H9 (cell line): ENCODE measurements around the gene PTGFRN. TPM values are rescaled to one million over a fixed set of nuclear protein-coding genes. Genes with fewer than 3 reads are reported as not detected.

Source experiments
- DNase-seq: peaks from one replicate; pipeline ENCODE4 v3.0.0-alpha.2; 2017
- H2AFZ ChIP-seq: one replicate; pipeline ENCODE4 v1.6.1; 2013; ENCODE audit warnings: mild to moderate bottlenecking, low read length, control low read depth, moderate library complexity
- H2AK5ac ChIP-seq: 2 replicates; pipeline ENCODE4 v1.6.1; 2013; ENCODE audit warnings: low read length, control low read depth, mixed read lengths; ENCODE audit not compliant: insufficient read length
- H2BK120ac ChIP-seq: one replicate; pipeline ENCODE4 v1.6.1; 2013; ENCODE audit warnings: low read depth, mild to moderate bottlenecking, low read length, control low read depth, inconsistent platforms; ENCODE audit not compliant: poor library complexity, severe bottlenecking
- H2BK12ac ChIP-seq: 2 replicates; pipeline ENCODE4 v1.6.1; 2013; ENCODE audit warnings: low read length, control low read depth, mixed read lengths, low read depth; ENCODE audit not compliant: insufficient read length
- H2BK15ac ChIP-seq: 2 replicates; pipeline ENCODE4 v1.6.1; 2013; ENCODE audit warnings: low read depth, low read length, control low read depth
- H2BK20ac ChIP-seq: one replicate; pipeline ENCODE4 v1.6.1; 2013; ENCODE audit warnings: low read depth, mild to moderate bottlenecking, low read length, control low read depth, inconsistent platforms; ENCODE audit not compliant: poor library complexity, severe bottlenecking
- H2BK5ac ChIP-seq: 2 replicates; pipeline ENCODE4 v1.6.1; 2013; ENCODE audit warnings: low read length, control low read depth, mixed read lengths; ENCODE audit not compliant: insufficient read length
- H3K14ac ChIP-seq: 2 replicates; pipeline ENCODE4 v1.6.1; 2013; ENCODE audit warnings: low read length, control low read depth; ENCODE audit not compliant: insufficient read depth
- H3K18ac ChIP-seq: 2 replicates; pipeline ENCODE4 v1.6.1; 2013; ENCODE audit warnings: low read depth, mild to moderate bottlenecking, mixed read lengths, low read length, control low read depth; ENCODE audit not compliant: insufficient read length
- H3K23ac ChIP-seq: 2 replicates; pipeline ENCODE4 v1.6.1; 2013; ENCODE audit warnings: low read length, control low read depth, mixed read lengths, low read depth; ENCODE audit not compliant: insufficient read length
- H3K23me2 ChIP-seq: 2 replicates; pipeline ENCODE4 v1.6.1; 2013; ENCODE audit warnings: low read depth, mild to moderate bottlenecking, mixed read lengths, low read length, control low read depth; ENCODE audit not compliant: insufficient read length, poor library complexity, severe bottlenecking
- H3K27ac ChIP-seq: 2 replicates; pipeline ENCODE4 v1.5.1; 2013; ENCODE audit warnings: low read length, control low read depth, mixed read lengths, low read depth; ENCODE audit not compliant: insufficient read length
- H3K27me3 ChIP-seq: 2 replicates; pipeline ENCODE4 v1.6.1; 2013; ENCODE audit warnings: low read length, control low read depth, inconsistent platforms; ENCODE audit not compliant: insufficient read depth
- H3K4ac ChIP-seq: 2 replicates; pipeline ENCODE4 v1.6.1; 2013; ENCODE audit warnings: low read depth, mild to moderate bottlenecking, control low read depth, inconsistent platforms, low read length, moderate library complexity
- H3K4me1 ChIP-seq: 2 replicates; pipeline ENCODE4 v1.6.1; 2013; ENCODE audit warnings: low read length, control low read depth, inconsistent platforms; ENCODE audit not compliant: insufficient read depth
- H3K4me2 ChIP-seq: 2 replicates; pipeline ENCODE4 v1.6.1; 2013; ENCODE audit warnings: low read length, control low read depth, mixed read lengths; ENCODE audit not compliant: insufficient read length, insufficient read depth
- H3K56ac ChIP-seq: 2 replicates; pipeline ENCODE4 v1.6.1; 2013; ENCODE audit warnings: low read depth, mild to moderate bottlenecking, mixed read lengths, low read length, control low read depth; ENCODE audit not compliant: insufficient read length
- H3K79me1 ChIP-seq: 2 replicates; pipeline ENCODE4 v1.6.1; 2013; ENCODE audit warnings: low read depth, mild to moderate bottlenecking, moderate library complexity, low read length, control low read depth, inconsistent platforms; ENCODE audit not compliant: insufficient read depth, poor library complexity, severe bottlenecking
- H3K79me2 ChIP-seq: 2 replicates; pipeline ENCODE4 v1.6.1; 2013; ENCODE audit warnings: low read length, control low read depth, inconsistent platforms; ENCODE audit not compliant: insufficient read depth
- H3K9ac ChIP-seq: 2 replicates; pipeline ENCODE4 v1.6.1; 2013; ENCODE audit warnings: low read length, control low read depth, mixed read lengths; ENCODE audit not compliant: insufficient read length; ENCODE audit errors: extremely low read depth
- H3K9me3 ChIP-seq: one replicate; pipeline ENCODE4 v1.6.1; 2013; ENCODE audit warnings: low read depth, low read length, inconsistent platforms; ENCODE audit not compliant: control insufficient read depth
- H3T11ph ChIP-seq: one replicate; pipeline ENCODE4 v1.6.1; 2013; ENCODE audit warnings: mild to moderate bottlenecking, low read length, control low read depth, inconsistent platforms
- H4K20me1 ChIP-seq: one replicate; pipeline ENCODE4 v1.6.1; 2013; ENCODE audit not compliant: control insufficient read depth, insufficient read length, insufficient read depth
- H4K5ac ChIP-seq: 2 replicates; pipeline ENCODE4 v1.6.1; 2013; ENCODE audit warnings: low read depth, mild to moderate bottlenecking, mixed read lengths, low read length, control low read depth; ENCODE audit not compliant: insufficient read length
- H4K8ac ChIP-seq: replicated peaks from 2 replicates; pipeline ENCODE4 v1.6.1; 2013; ENCODE audit warnings: low read length, control low read depth, mixed read lengths, low read depth; ENCODE audit not compliant: insufficient read length
- H4K91ac ChIP-seq: 2 replicates; pipeline ENCODE4 v1.6.1; 2013; ENCODE audit warnings: low read depth, mild to moderate bottlenecking, moderate library complexity, mixed read lengths, low read length, control low read depth; ENCODE audit not compliant: insufficient read length
- H3K27ac Mint-ChIP-seq, 3 experiments: 2 replicates in 2 of 3; 3 replicates in 1 of 3; pipeline ENCODE4 v1.8.0; 2020 to 2021; ENCODE audit warnings: mixed read lengths in 3 of 3, mild to moderate bottlenecking in 1 of 3, moderate library complexity in 1 of 3
- H3K27me3 Mint-ChIP-seq: 2 replicates; pipeline ENCODE4 v1.8.0; 2021; ENCODE audit warnings: low read depth, mild to moderate bottlenecking, moderate library complexity, mixed read lengths
- H3K36me3 Mint-ChIP-seq, 3 experiments: 2 replicates in 2 of 3; 3 replicates in 1 of 3; pipeline ENCODE4 v1.8.0; 2020 to 2021; ENCODE audit warnings: low read depth in 3 of 3, mixed read lengths in 3 of 3; ENCODE audit not compliant: insufficient read depth in 1 of 3
- H3K4me1 Mint-ChIP-seq, 2 experiments: 2 replicates each; pipeline ENCODE4 v1.8.0; 2020; ENCODE audit warnings: mixed read lengths in 2 of 2
- H3K4me3 Mint-ChIP-seq, 2 experiments: 2 replicates in 1 of 2; 3 replicates in 1 of 2; pipeline ENCODE4 v1.8.0; 2020 to 2021; ENCODE audit warnings: mild to moderate bottlenecking in 2 of 2, mixed read lengths in 2 of 2, moderate library complexity in 1 of 2
- H3K9me3 Mint-ChIP-seq, 2 experiments: 2 replicates in 1 of 2; 3 replicates in 1 of 2; pipeline ENCODE4 v1.8.0; 2020; ENCODE audit warnings: mild to moderate bottlenecking in 2 of 2, mixed read lengths in 2 of 2, moderate library complexity in 1 of 2
- CTCF ChIP-seq: fragments of 200-600 bp; sonication (generic); conservative IDR thresholded peaks from 3 replicates; pipeline ENCODE4 v1.8.0; 2021; ENCODE audit warnings: antibody characterized with exemption, mild to moderate bottlenecking
- WGBS: extraction: QIAGEN DNeasy Blood & Tissue Kit; methylation state at CpG from one replicate; pipeline ENCODE4 v1.1.7; 2013; ENCODE audit warnings: missing lambda C conversion rate, low lambda C conversion rate, mixed read lengths; ENCODE audit not compliant: insufficient read length; ENCODE audit errors: extremely low coverage; 5-methylcytosine and 5-hydroxymethylcytosine counted together
- total RNA-seq: library from RNA; stranded (reverse); gene quantifications from 2 replicates; pipeline ENCODE4 v1.2.1, GENCODE V29; 2021

The PTGFRN gene
- total RNA-seq, 1 experiment from 2014 or later: 26.3 TPM

- H3K9me3 Mint-ChIP-seq: peaks cover under 1 to 7% of the 10 kb centered on the region in 2 experiments; a peak in 3 of 5 replicates
- no peaks in the 10 kb centered on the region for H3K27me3 Mint-ChIP-seq
- H3K56ac ChIP-seq: no peak overlapping the region
- no peaks in the 10 kb centered on the region for H3K79me2 ChIP-seq
- DNase-seq: peak; percentile 69
- no peak overlapping the region for H3K4me2 ChIP-seq
- no peak overlapping the region for H2BK15ac ChIP-seq
- no peak overlapping the region; a peak in 1 of 5 replicates for H3K4me3 Mint-ChIP-seq
- H2AFZ ChIP-seq: no peak overlapping the region
- H3K9ac ChIP-seq: no peak overlapping the region
- no peak overlapping the region for H3K18ac ChIP-seq
- H2BK20ac ChIP-seq: no peak overlapping the region
- peaks cover 9 to 28% (median 12%) of the 10 kb centered on the region in 3 experiments for H3K36me3 Mint-ChIP-seq
- H4K20me1 ChIP-seq: peaks cover 2% of the 10 kb centered on the region
- no peaks in the 10 kb centered on the region for H3K9me3 ChIP-seq
- H4K5ac ChIP-seq: no peak overlapping the region
- H2BK120ac ChIP-seq: no peak overlapping the region
- peaks cover 8 to 12% of the 10 kb centered on the region in 2 experiments for H3K4me1 Mint-ChIP-seq
- H3K4ac ChIP-seq: no peak overlapping the region
- peak overlapping the region; percentile 42 to 62 (median 59); a peak in 5 of 7 replicates for H3K27ac Mint-ChIP-seq
- H3K14ac ChIP-seq: no peak overlapping the region
- no peak overlapping the region for H2BK12ac ChIP-seq
- WGBS: no CpG with 5 or more reads among the region's 9 CpGs
- no peak overlapping the region for H3K23ac ChIP-seq
- no peak overlapping the region for H4K91ac ChIP-seq
- H3K27me3 ChIP-seq: no peaks in the 10 kb centered on the region
- H2BK5ac ChIP-seq: no peak overlapping the region
- no peak overlapping the region for H3K27ac ChIP-seq
- no peak overlapping the region for H4K8ac ChIP-seq
- no peak overlapping the region for H2AK5ac ChIP-seq
- no peaks in the 10 kb centered on the region for H3K79me1 ChIP-seq
- H3K4me1 ChIP-seq: no peaks in the 10 kb centered on the region
- H3T11ph ChIP-seq: no peak overlapping the region
- no peaks in the 10 kb centered on the region for H3K23me2 ChIP-seq
- peak; percentile 47; the same call in 2 of the 3 replicates for TF ChIP-seq CTCF
Observed at GRCh38 chr1:116982319-116983004, 72.7 kb downstream of the PTGFRN start.
